Memory B cell (primary cell): ENCODE data around the gene POU2AF1.

Experiments
- ATAC-seq: fragments of 150-1000 bp; cut with Tn5 transposase; 2 replicates; pipeline ENCODE4 v1.10.0; 2021; ENCODE audit warnings: low read depth, mild to moderate bottlenecking, moderate library complexity
- DNase-seq, 2 donors: peaks; one replicate each; pipeline ENCODE4 v3.0.0; 2022; ENCODE audit warnings: low spot score in 2 of 2
- H3K27ac Mint-ChIP-seq: one replicate; pipeline ENCODE4 v1.8.0; 2022; ENCODE audit warnings: mild to moderate bottlenecking, moderate library complexity, mixed read lengths
- H3K27me3 Mint-ChIP-seq: one replicate; pipeline ENCODE4 v1.8.0; 2022; ENCODE audit warnings: mixed read lengths
- H3K36me3 Mint-ChIP-seq: one replicate; pipeline ENCODE4 v1.8.0; 2022; ENCODE audit warnings: mild to moderate bottlenecking, mixed read lengths
- H3K4me1 Mint-ChIP-seq: one replicate; pipeline ENCODE4 v1.8.0; 2022; ENCODE audit warnings: mixed read lengths
- H3K4me3 Mint-ChIP-seq: one replicate; pipeline ENCODE4 v1.8.0; 2022; ENCODE audit warnings: mild to moderate bottlenecking, moderate library complexity, mixed read lengths
- H3K9me3 Mint-ChIP-seq: one replicate; pipeline ENCODE4 v1.8.0; 2022; ENCODE audit warnings: mixed read lengths

Gene POU2AF1

DNA sequence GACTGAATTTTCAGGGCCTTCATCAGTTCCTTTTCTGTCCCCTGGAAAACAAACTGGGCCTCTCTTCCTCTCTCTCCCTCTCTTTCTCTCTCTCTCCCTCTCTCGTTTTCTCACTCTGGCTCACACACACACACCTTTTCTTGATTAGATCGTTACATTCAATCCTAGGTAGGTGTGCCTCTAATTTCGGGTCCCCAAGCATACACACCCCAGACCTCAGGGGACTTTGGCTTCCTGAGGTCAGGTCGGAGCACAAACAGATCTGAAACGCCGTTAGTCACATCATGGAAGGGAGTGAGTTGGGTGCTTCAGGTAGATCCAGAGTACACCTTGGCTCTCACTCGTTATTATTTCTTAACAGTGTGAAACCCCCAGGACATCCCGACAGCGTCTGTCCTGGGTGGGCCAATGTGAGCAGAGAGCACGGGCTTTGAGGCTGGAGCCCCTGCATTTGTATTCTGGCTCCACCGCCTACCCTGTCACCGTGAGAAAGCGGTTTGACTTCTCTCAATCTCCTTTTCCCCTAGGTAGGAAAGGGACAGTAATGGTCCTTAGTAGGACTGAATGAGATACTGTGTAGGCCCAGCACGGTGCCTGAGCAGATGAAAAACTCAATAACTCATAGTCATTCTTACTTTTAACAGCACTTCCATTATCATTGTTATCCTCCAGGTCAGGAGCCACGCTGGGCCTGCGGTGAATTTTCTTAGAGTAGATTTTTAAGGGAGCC lies 37.3 kb upstream of the POU2AF1 start:
- Mint-ChIP-seq H3K27ac (peak overlapping the region; percentile 100), H3K9me3 (no peaks in the 10 kb centered on the region), H3K36me3 (no peaks in the 10 kb centered on the region), H3K4me1 (peaks cover 84% of the 10 kb centered on the region), H3K4me3 (peak overlapping the region; percentile 74), H3K27me3 (no peaks in the 10 kb centered on the region)
- ATAC-seq (no peak), DNase-seq (no peak)

- H3K36me3 Mint-ChIP-seq = peaks cover 2% of the 10 kb centered on the region
- no peak for DNase-seq
- peak overlapping the region; percentile 100 for H3K27ac Mint-ChIP-seq
- H3K9me3 Mint-ChIP-seq = peaks cover 1% of the 10 kb centered on the region
- peaks cover 81% of the 10 kb centered on the region for H3K4me1 Mint-ChIP-seq
- no peaks in the 10 kb centered on the region for H3K27me3 Mint-ChIP-seq
- peak overlapping the region; percentile 77 for H3K4me3 Mint-ChIP-seq
- no peak for ATAC-seq
These were observed 35.9 kb upstream of the POU2AF1 start for GRCh38 chr11:111414936-111415335.

DNA sequence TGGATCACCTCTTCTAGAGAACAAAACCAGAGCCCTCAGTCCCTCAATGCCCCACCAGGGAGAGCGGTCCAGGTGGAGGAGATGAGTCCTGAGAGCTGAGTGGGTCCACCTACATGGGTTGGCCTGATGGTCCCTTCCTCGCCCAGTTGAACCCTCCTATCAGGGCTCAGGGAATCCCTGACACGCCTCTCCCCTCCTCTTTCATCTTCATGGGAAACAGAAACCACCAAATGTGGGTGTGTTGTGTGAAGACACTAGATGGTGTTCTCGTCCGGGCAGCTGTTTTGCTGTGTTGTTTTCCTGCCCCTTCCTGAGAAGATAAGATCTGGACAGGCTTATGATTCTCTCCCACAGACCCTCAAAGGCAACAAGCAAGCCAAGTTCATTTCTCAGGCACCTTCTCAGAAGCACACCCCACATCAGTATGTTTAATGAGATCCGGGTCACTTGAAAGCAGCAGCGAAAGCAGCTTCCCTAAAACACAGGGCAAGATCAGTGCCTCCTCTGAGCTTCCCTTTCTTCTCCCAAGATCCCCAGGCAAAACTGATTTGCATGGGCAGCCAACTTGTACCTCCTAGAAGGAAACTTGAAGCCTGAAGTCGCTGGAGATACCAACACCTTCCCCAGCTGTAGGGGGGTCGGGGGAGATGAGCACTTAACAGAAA lies 35.3 kb upstream of the POU2AF1 start:
- ATAC-seq (no peak), DNase-seq (no peak)
- Mint-ChIP-seq H3K9me3 (peaks cover 1% of the 10 kb centered on the region), H3K4me3 (peak overlapping the region; percentile 77), H3K4me1 (peaks cover 85% of the 10 kb centered on the region), H3K27me3 (no peaks in the 10 kb centered on the region), H3K36me3 (peaks cover 2% of the 10 kb centered on the region), H3K27ac (peak overlapping the region; percentile 100)

DNA sequence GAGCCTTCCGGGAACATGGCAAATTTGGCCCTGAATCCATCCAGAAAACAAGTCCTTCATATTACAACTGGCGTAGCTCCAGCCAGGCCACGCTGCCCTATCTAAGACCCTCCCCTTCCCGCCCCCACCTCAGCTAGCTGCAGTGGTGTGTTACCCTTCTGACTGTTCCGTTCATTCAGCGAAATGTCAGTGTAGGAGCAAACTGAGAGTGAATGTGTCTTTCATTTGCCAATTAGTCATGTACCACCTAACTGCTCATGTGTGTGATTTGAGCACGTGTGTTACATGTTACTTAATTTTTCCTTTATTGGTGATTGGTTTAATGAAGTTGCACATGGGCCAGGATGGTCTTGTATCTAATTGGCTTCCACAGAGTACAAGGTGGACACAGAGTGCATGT lies 34.8 kb upstream of the POU2AF1 start:
- Mint-ChIP-seq H3K4me3 (peak overlapping the region; percentile 77), H3K36me3 (peaks cover 2% of the 10 kb centered on the region), H3K27me3 (no peaks in the 10 kb centered on the region), H3K4me1 (peaks cover 86% of the 10 kb centered on the region), H3K27ac (peak overlapping the region; percentile 100), H3K9me3 (peaks cover 1% of the 10 kb centered on the region)
- DNase-seq (no peak), ATAC-seq (no peak)

- DNase-seq (no peak), ATAC-seq (no peak)
- H3K27ac Mint-ChIP-seq = peak overlapping the region; percentile 100
- H3K36me3 Mint-ChIP-seq = peaks cover 2% of the 10 kb centered on the region
- H3K4me1 Mint-ChIP-seq = peaks cover 85% of the 10 kb centered on the region
- H3K27me3 Mint-ChIP-seq = no peaks in the 10 kb centered on the region
- peaks cover 1% of the 10 kb centered on the region for H3K9me3 Mint-ChIP-seq
- peak overlapping the region; percentile 19 for H3K4me3 Mint-ChIP-seq
These were observed 33.2 kb upstream of the POU2AF1 start for GRCh38 chr11:111412293-111412692.

- H3K36me3 Mint-ChIP-seq = peaks cover 2% of the 10 kb centered on the region
- H3K27me3 Mint-ChIP-seq = no peaks in the 10 kb centered on the region
- peaks cover 78% of the 10 kb centered on the region for H3K4me1 Mint-ChIP-seq
- DNase-seq = no peak
- H3K9me3 Mint-ChIP-seq = peaks cover 1% of the 10 kb centered on the region
- ATAC-seq = no peak
- peak overlapping the region; percentile 15 for H3K4me3 Mint-ChIP-seq
- H3K27ac Mint-ChIP-seq = peak overlapping the region; percentile 78
These were observed 32.4 kb upstream of the POU2AF1 start for GRCh38 chr11:111411456-111411855.

DNA sequence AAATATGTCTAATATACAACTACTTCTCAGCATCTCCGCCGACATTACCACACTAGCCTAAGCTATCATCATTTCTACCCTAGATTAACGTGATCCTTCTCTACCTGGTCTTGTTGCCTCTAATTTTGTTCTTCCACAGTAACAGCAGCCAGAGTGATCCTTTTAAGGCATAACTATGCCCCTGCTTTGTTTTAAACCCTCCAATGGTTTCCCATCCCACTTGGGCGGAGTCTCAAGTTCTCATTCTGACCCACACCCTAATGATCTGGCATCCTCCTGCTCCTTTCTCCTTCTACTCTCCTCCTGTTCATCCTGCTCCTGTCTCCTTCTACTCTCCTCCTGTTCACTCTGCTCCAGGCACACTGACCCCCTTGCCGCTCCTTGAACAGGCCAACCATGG lies 31.9 kb upstream of the POU2AF1 start:
- no peaks in the 10 kb centered on the region for H3K27me3 Mint-ChIP-seq
- no peak for DNase-seq
- peaks cover 75% of the 10 kb centered on the region for H3K4me1 Mint-ChIP-seq
- H3K9me3 Mint-ChIP-seq = peaks cover 1% of the 10 kb centered on the region
- peak overlapping the region; percentile 15 for H3K4me3 Mint-ChIP-seq
- ATAC-seq = no peak
- H3K27ac Mint-ChIP-seq = peak overlapping the region; percentile 78
- peaks cover 2% of the 10 kb centered on the region for H3K36me3 Mint-ChIP-seq

- peak overlapping the region; percentile 24 for H3K4me3 Mint-ChIP-seq
- ATAC-seq (peak; percentile 86), DNase-seq (no peak)
- H3K9me3 Mint-ChIP-seq = peaks cover 1% of the 10 kb centered on the region
- H3K36me3 Mint-ChIP-seq = peaks cover 2% of the 10 kb centered on the region
- H3K27me3 Mint-ChIP-seq = no peaks in the 10 kb centered on the region
- H3K27ac Mint-ChIP-seq = peak overlapping the region; percentile 86
- H3K4me1 Mint-ChIP-seq = peaks cover 65% of the 10 kb centered on the region
These were observed 30.8 kb upstream of the POU2AF1 start for GRCh38 chr11:111409915-111410314.

- H3K27me3 Mint-ChIP-seq = no peaks in the 10 kb centered on the region
- H3K36me3 Mint-ChIP-seq = peaks cover 2% of the 10 kb centered on the region
- ATAC-seq (no peak), DNase-seq (no peak)
- peak overlapping the region; percentile 86 for H3K27ac Mint-ChIP-seq
- H3K4me3 Mint-ChIP-seq = no peak overlapping the region
- H3K4me1 Mint-ChIP-seq = peaks cover 59% of the 10 kb centered on the region
- peaks cover 1% of the 10 kb centered on the region for H3K9me3 Mint-ChIP-seq
These were observed 30.0 kb upstream of the POU2AF1 start for GRCh38 chr11:111408789-111409727.

- ATAC-seq = no peak
- no peak overlapping the region for H3K27ac Mint-ChIP-seq
- peaks cover 47% of the 10 kb centered on the region for H3K4me1 Mint-ChIP-seq
- no peak for DNase-seq
- H3K9me3 Mint-ChIP-seq = peaks cover 1% of the 10 kb centered on the region
- H3K4me3 Mint-ChIP-seq = no peak overlapping the region
- peaks cover 2% of the 10 kb centered on the region for H3K36me3 Mint-ChIP-seq
- H3K27me3 Mint-ChIP-seq = no peaks in the 10 kb centered on the region
These were observed 28.6 kb upstream of the POU2AF1 start for GRCh38 chr11:111407652-111408051.

DNA sequence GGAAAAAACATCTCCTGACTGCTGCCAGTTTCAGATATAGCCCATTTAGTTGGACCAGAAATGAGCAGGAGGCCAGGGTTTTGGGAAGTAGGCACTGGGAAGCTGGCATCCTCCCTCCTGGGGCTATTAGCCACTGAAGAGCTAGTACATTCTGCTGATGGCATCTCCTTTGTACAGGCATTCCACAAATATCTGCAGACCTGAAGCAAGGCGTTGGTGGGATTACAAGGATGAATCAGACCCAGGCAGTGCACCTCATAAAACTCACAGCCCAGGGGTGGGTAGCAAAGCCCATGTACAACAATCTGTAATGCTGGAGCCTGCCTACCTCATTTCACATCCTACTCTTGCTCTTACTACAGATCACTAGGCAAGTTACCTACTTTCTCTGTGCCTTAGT lies 27.5 kb upstream of the POU2AF1 start:
- Mint-ChIP-seq H3K4me1 (peaks cover 43% of the 10 kb centered on the region), H3K36me3 (peaks cover 2% of the 10 kb centered on the region), H3K27me3 (no peaks in the 10 kb centered on the region), H3K9me3 (peaks cover 1% of the 10 kb centered on the region), H3K27ac (no peak overlapping the region), H3K4me3 (no peak overlapping the region)
- no peak for DNase-seq
- ATAC-seq = no peak

GRCh38 chr11:111406091-111406490 lies 27.0 kb upstream of the POU2AF1 start:
- Mint-ChIP-seq H3K4me1 (peaks cover 38% of the 10 kb centered on the region), H3K27ac (no peak overlapping the region), H3K9me3 (peaks cover under 1% of the 10 kb centered on the region), H3K27me3 (no peaks in the 10 kb centered on the region), H3K4me3 (no peak overlapping the region), H3K36me3 (peaks cover 1% of the 10 kb centered on the region)
- no peak for DNase-seq
- no peak for ATAC-seq

DNA sequence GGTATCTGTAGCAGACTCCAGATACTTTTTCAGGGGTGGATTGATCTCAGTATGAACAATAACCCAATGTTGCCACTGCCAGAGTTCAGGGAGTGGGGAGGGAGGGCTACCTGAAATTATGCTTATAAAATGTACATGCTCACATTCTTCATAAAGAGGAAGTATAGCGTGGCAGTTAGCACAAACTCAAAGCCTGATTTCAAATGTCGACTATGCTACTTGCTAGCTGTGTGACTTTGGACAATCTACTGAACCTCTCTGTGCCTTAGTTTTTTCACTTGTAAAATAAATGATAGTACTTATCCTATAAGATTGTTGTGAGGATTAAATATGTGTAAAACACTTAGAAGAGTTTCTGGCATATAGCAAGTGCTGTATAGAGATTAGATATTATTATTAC lies 26.5 kb upstream of the POU2AF1 start:
- H3K27ac Mint-ChIP-seq = no peak overlapping the region
- DNase-seq = no peak
- no peaks in the 10 kb centered on the region for H3K27me3 Mint-ChIP-seq
- no peak for ATAC-seq
- no peaks in the 10 kb centered on the region for H3K9me3 Mint-ChIP-seq
- no peak overlapping the region for H3K4me3 Mint-ChIP-seq
- no peaks in the 10 kb centered on the region for H3K36me3 Mint-ChIP-seq
- H3K4me1 Mint-ChIP-seq = peaks cover 36% of the 10 kb centered on the region
